Measurements from ENCODE around the gene ZKSCAN1.

GRCh38 chr7:100007887-100008286 is 7.5 kb upstream of the ZKSCAN1 start:
- TF ChIP-seq CTCF (IDR thresholded peaks at IDR 0.05) (no peak), POLR2A (IDR thresholded peaks at IDR 0.05) (no peak)
